Endothelial cell of umbilical vein (primary cell): ENCODE data around the gene GIMAP2. TPM values are rescaled to one million over a fixed set of nuclear protein-coding genes. Genes with fewer than 3 reads are reported as not detected.

Experiments
- Bru-seq: library from RNA; stranded (reverse); fragments of 400-500 nt; gene quantifications from one replicate; lab custom pipeline; 2021; lab: Mats Ljungman, UMichigan
- BruChase-seq, 2 experiments: library from RNA; stranded (reverse); fragments of 400-500 nt; gene quantifications; one replicate each; lab custom pipeline; 2021; lab: Mats Ljungman, UMichigan
- BruUV-seq: library from RNA; stranded (reverse); fragments of 400-500 nt; replicated peaks from 2 replicates; lab custom pipeline; 2021; lab: Mats Ljungman, UMichigan
- CTCF ChIA-PET: fragments of 300-600, 350-600 bp; sonication (Branson Sonifier 250); formaldehyde crosslinking; loops from one replicate; lab custom pipeline; 2021; ENCODE audit warnings: antibody characterized with exemption, inconsistent platforms; lab: Charles Lee
- POLR2A ChIA-PET: fragments of 300-600, 350-600 bp; sonication (Branson Sonifier 250); formaldehyde crosslinking; loops from one replicate; lab custom pipeline; 2021; ENCODE audit warnings: antibody characterized with exemption, inconsistent platforms; lab: Charles Lee
- DNase-seq: peaks from one replicate; pipeline ENCODE4 v3.0.0-alpha.2; 2011; ENCODE audit warnings: low read depth, low spot score
- FAIRE-seq: peaks from 2 replicates; lab custom pipeline; 2011; peaks lifted over from hg19 to GRCh38; lab: Jason Lieb, UNC
- H2AFZ ChIP-seq: 2 replicates; pipeline ENCODE4 v1.6.0; 2012; ENCODE audit warnings: low read depth, low read length, control low read depth, inconsistent platforms
- H3K27ac ChIP-seq: 2 replicates; pipeline ENCODE4 v1.5.1; 2011; ENCODE audit warnings: low read depth, mild to moderate bottlenecking, control low read depth, low read length, moderate library complexity; ENCODE audit not compliant: insufficient read depth
- H3K27me3 ChIP-seq, 2 experiments: 2 replicates each; pipeline versions ENCODE4 v1.6.0 to v1.6.1; 2011; ENCODE audit warnings: low read length in 2 of 2, mixed read lengths in 1 of 2; ENCODE audit not compliant: control insufficient read depth in 2 of 2, insufficient read depth in 2 of 2
- H3K36me3 ChIP-seq, 2 experiments: 2 replicates in 1 of 2; 3 replicates in 1 of 2; pipeline ENCODE4 v1.5.1; 2011; ENCODE audit warnings: low read length in 2 of 2, mild to moderate bottlenecking in 1 of 2, moderate library complexity in 1 of 2; ENCODE audit not compliant: control insufficient read depth in 2 of 2, insufficient read depth in 2 of 2; ENCODE audit errors: extremely low read depth in 1 of 2
- H3K4me1 ChIP-seq: 3 replicates; pipeline ENCODE4 v1.5.1; 2011; ENCODE audit warnings: mild to moderate bottlenecking, low read length; ENCODE audit not compliant: control insufficient read depth, insufficient read depth; ENCODE audit errors: extremely low read depth
- H3K4me2 ChIP-seq: 2 replicates; pipeline ENCODE4 v1.6.1; 2011; ENCODE audit warnings: low read length, control low read depth, mixed read lengths; ENCODE audit not compliant: insufficient read depth
- H3K4me3 ChIP-seq, 3 experiments: fragments of 200-600 bp in 1 of 3; sonication (generic), shearing (Covaris generic) in 1 of 3; replicated peaks in 1 of 3; 2 replicates each; pipeline ENCODE4 v1.5.1; 2011 to 2016; ENCODE audit warnings: control low read depth in 3 of 3, low read length in 3 of 3, mild to moderate bottlenecking in 2 of 3, inconsistent platforms in 1 of 3, low read depth in 1 of 3, moderate library complexity in 1 of 3; ENCODE audit not compliant: insufficient read depth in 1 of 3
- H3K79me2 ChIP-seq: 2 replicates; pipeline ENCODE4 v1.6.0; 2012; ENCODE audit warnings: low read length, inconsistent platforms; ENCODE audit not compliant: control insufficient read depth, insufficient read depth
- H3K9ac ChIP-seq: replicated peaks from 2 replicates; pipeline ENCODE3; 2011; ENCODE audit warnings: low read length, control low read depth; ENCODE audit not compliant: insufficient read depth; ENCODE audit errors: extremely low read depth
- H3K9me1 ChIP-seq: replicated peaks from 3 replicates; pipeline ENCODE4 v1.6.0; 2011; ENCODE audit warnings: mild to moderate bottlenecking, low read length; ENCODE audit not compliant: control insufficient read depth, insufficient read depth; ENCODE audit errors: extremely low read depth
- H3K9me3 ChIP-seq: replicated peaks from 2 replicates; pipeline ENCODE4 v1.5.1; 2012; ENCODE audit warnings: low read length, inconsistent platforms; ENCODE audit not compliant: control insufficient read depth, insufficient read depth
- H4K20me1 ChIP-seq: replicated peaks from 2 replicates; pipeline ENCODE3; 2011; ENCODE audit warnings: mild to moderate bottlenecking, low read length; ENCODE audit not compliant: control insufficient read depth, insufficient read depth; ENCODE audit errors: extremely low read depth
- CTCF ChIP-seq, 2 donors: IDR thresholded peaks; 1 replicate in 1 of 2; 2 replicates in 1 of 2; pipeline ENCODE4 v1.5.1; 2011; ENCODE audit warnings: low read length in 2 of 2, mild to moderate bottlenecking in 2 of 2, moderate library complexity in 2 of 2, control low read depth in 1 of 2, inconsistent platforms in 1 of 2, low read depth in 1 of 2; ENCODE audit not compliant: insufficient read depth in 1 of 2; ENCODE audit errors: extremely low read depth in 1 of 2
- EZH2 ChIP-seq: IDR thresholded peaks from 2 replicates; pipeline ENCODE4 v1.6.1; 2012; ENCODE audit warnings: borderline replicate concordance, low read depth, mild to moderate bottlenecking, moderate library complexity, low read length, inconsistent platforms; ENCODE audit not compliant: severe bottlenecking
- GATA2 ChIP-seq: IDR thresholded peaks from 2 replicates; pipeline ENCODE4 v1.7.0; 2011; ENCODE audit warnings: low read depth, mild to moderate bottlenecking, moderate library complexity, mixed read lengths, low read length; ENCODE audit not compliant: insufficient read length, insufficient read depth
- JUN ChIP-seq: IDR thresholded peaks from 2 replicates; pipeline ENCODE4 v1.6.1; 2011; ENCODE audit warnings: borderline replicate concordance, low read depth; ENCODE audit not compliant: insufficient read length, insufficient read depth
- MAX ChIP-seq: IDR thresholded peaks from 2 replicates; pipeline ENCODE4 v1.6.1; 2011; ENCODE audit not compliant: insufficient read depth, insufficient read length
- MYC ChIP-seq: IDR thresholded peaks from one replicate; pipeline ENCODE4 v1.6.1; 2011; ENCODE audit warnings: mild to moderate bottlenecking, low read depth, low read length
- POLR2A ChIP-seq: IDR thresholded peaks from 2 replicates; pipeline ENCODE4 v1.6.1; 2012; ENCODE audit warnings: low read depth, mild to moderate bottlenecking, control low read depth, low read length
- POLR2AphosphoS5 ChIP-seq: IDR thresholded peaks from 2 replicates; pipeline ENCODE4 v1.6.1; 2012; ENCODE audit warnings: low read depth, mild to moderate bottlenecking, control low read depth, low read length, moderate library complexity; ENCODE audit not compliant: insufficient read depth
- dilution Hi-C: fragments of 300-500 bp; cut with MboI; formaldehyde crosslinking; loops from one replicate; pipeline ENCODE4 v1.15.0; 2019; ENCODE audit warnings: low sequenced_read_pairs; ENCODE audit not compliant: extremely low pct_ligation_motif_present
- intact Hi-C: fragments of 100-400 bp; cut with micrococcal nuclease; formaldehyde crosslinking; loops from one replicate; pipeline ENCODE4 v1.10.0; 2022
- long read RNA-seq: library from polyadenylated mRNA; stranded (forward); transcript quantifications from one replicate; pipeline ENCODE4 v2.0.0, GENCODE V29; 2021
- polyA minus RNA-seq, 3 experiments: library from RNA; depleted of rRNA, polyadenylated mRNA; stranded (reverse); fragments of >200 nt; gene quantifications; 1 replicate in 1 of 3; 2 replicates in 2 of 3; pipeline ENCODE4 v1.2.3, GENCODE V29; 2011
- polyA plus RNA-seq, 4 experiments: library from polyadenylated mRNA; depleted of rRNA in 3 of 4; stranded (reverse) in 3 of 4; unstranded in 1 of 4; fragments of >200 nt; gene quantifications; 2 replicates each; pipeline versions ENCODE4 v1.2.1 to v1.2.3, GENCODE V29; 2011 to 2012; ENCODE audit warnings: missing spikeins in 1 of 4
- total RNA-seq: library from RNA; stranded (reverse); gene quantifications from 2 replicates; pipeline ENCODE4 v1.2.3, GENCODE V29; 2021

GIMAP2 gene
- total RNA-seq (26.2 and 27.9 TPM in 2 replicates), polyA plus RNA-seq (18.0 and 21.3 TPM in 2 replicates), polyA minus RNA-seq (24.5 and 30.0 TPM in 2 replicates), Bru-seq, nascent RNA (percentile 77 among the genes with signal in this experiment), BruChase-seq, experiment 1, labeled RNA remaining after a 6-hour chase (percentile 78 among the genes with signal in this experiment), BruChase-seq, experiment 2, labeled RNA remaining after a 2-hour chase (percentile 76 among the genes with signal in this experiment)
- polyA plus RNA-seq (2011; cell fraction: cytosol; rRNA removed) = 22.2 and 22.5 TPM in 2 replicates
- polyA plus RNA-seq (2011; cell fraction: nucleus; rRNA removed) = 16.9 and 18.1 TPM in 2 replicates
- 25.1 and 25.8 TPM in 2 replicates for polyA plus RNA-seq (2012)
- not detected for polyA minus RNA-seq (2011; cell fraction: cytosol; rRNA and poly(A)+ RNA removed)
- polyA minus RNA-seq (2011; cell fraction: nucleus; rRNA and poly(A)+ RNA removed) = 7.5 and 14.9 TPM in 2 replicates
- long read RNA-seq, transcript GIMAP2-201 (3 exons, 1,449 nt) = major isoform, 20 of 23 reads
- long read RNA-seq, partial matches to known transcripts = 3 of 23 reads
- long read RNA-seq, other reads (novel, unspliced or antisense) = 0 of 23 reads

- peak within 1 kb of the TSS; percentile 61 for H2AFZ ChIP-seq
- TF ChIP-seq MAX (peak; percentile 49), POLR2A (no peak)
- DNase-seq (peak; percentile 87), FAIRE-seq (peak; percentile 62)
- peaks cover 15% of the 10 kb centered on the region for H3K4me1 ChIP-seq
- no peaks in the 10 kb centered on the region for H3K9me1 ChIP-seq
- H3K9me3 ChIP-seq = no peaks in the 10 kb centered on the region
- H3K4me2 ChIP-seq = peak within 1 kb of the TSS; percentile 100
- peak within 1 kb of the TSS; percentile 22 to 93 (median 90) for H3K4me3 ChIP-seq
- peaks cover 0 to 8% of the 10 kb centered on the region in 2 experiments for H3K36me3 ChIP-seq
- peaks cover 4% of the 10 kb centered on the region for H3K79me2 ChIP-seq
- intact Hi-C loops = loop anchor here (1.0 to 5.0 kb wide), 6 partner anchors 9 to 235 kb away; partner anchors contain the start of gene GIMAP8
- CTCF ChIA-PET = interaction anchor here (0.6 to 2.0 kb wide), 10 partner anchors 10 to 236 kb away, joined by 3 to 12 read pairs (median 3); partner anchors contain the start of gene GIMAP1
- POLR2A ChIA-PET = interaction anchor here (1.4 kb wide), 2 partner anchors 98 to 234 kb away, joined by 3 to 4 read pairs; no protein-coding TSS in a partner anchor
- BruUV-seq = TSS peak; percentile 75
- peak within 1 kb of the TSS; percentile 87 for H3K9ac ChIP-seq
- H3K27me3 ChIP-seq = no peaks in the 10 kb centered on the region
- dilution Hi-C loops = no loop called here
- no peaks in the 10 kb centered on the region for H4K20me1 ChIP-seq
- peak within 1 kb of the TSS; percentile 83 for H3K27ac ChIP-seq
These were observed at the start of gene GIMAP2 for GRCh38 chr7:150685219-150686029. TSS of gene GIMAP2 (plus strand) at chr7:150685706. CDS start at chr7:150687060, 1,354 bp downstream.

- FAIRE-seq = no peak
- H3K4me3 ChIP-seq = no peak overlapping the region
These were observed 43.7 kb upstream of the GIMAP2 start for GRCh38 chr7:150641854-150642253.

More at GRCh38 chr7:150641854-150642253, 43.7 kb upstream of the GIMAP2 start:
- H3K27ac ChIP-seq = no peak overlapping the region
- TF ChIP-seq POLR2AphosphoS5 = no peak
- no peak for TF ChIP-seq MAX
- TF ChIP-seq JUN = no peak
- TF ChIP-seq CTCF (IDR thresholded peaks at IDR 0.05; ENCODE audit: extremely low read depth in 1 of 2, insufficient read depth in 1 of 2, low read depth in 1 of 2, low read length in 2 of 2) = no peak
- TF ChIP-seq GATA2 = no peak
- TF ChIP-seq EZH2 = no peak
- TF ChIP-seq MYC = no peak
- H3K4me1 ChIP-seq = no peaks in the 10 kb centered on the region
- H3K9ac ChIP-seq = no peak overlapping the region
- H3K9me1 ChIP-seq = no peaks in the 10 kb centered on the region
- H3K79me2 ChIP-seq = no peaks in the 10 kb centered on the region
- no peaks in the 10 kb centered on the region for H3K9me3 ChIP-seq
- no peaks in the 10 kb centered on the region for H4K20me1 ChIP-seq
- H3K36me3 ChIP-seq = no peaks in the 10 kb centered on the region
- ChIA-PET POLR2A (no interaction called here), CTCF (no interaction called here)
- DNase-seq = no peak
- intact Hi-C loops (no loop called here), dilution Hi-C loops (no loop called here)
- no TSS peak for BruUV-seq
- H3K4me2 ChIP-seq = no peak overlapping the region
- H2AFZ ChIP-seq = no peak overlapping the region
- H3K27me3 ChIP-seq = no peaks in the 10 kb centered on the region
